Subcutaneous abdominal adipose tissue (tissue), 5 donors: ENCODE results near the gene ST3GAL3.

Source experiments
- H3K27ac ChIP-seq: one replicate; pipeline ENCODE4 v1.7.0; 2013; ENCODE audit warnings: low read depth, mild to moderate bottlenecking, inconsistent platforms, low read length, moderate library complexity
- H3K27me3 ChIP-seq, 5 donors: one replicate each; pipeline ENCODE4 v1.7.0; 2013; ENCODE audit warnings: low read length in 5 of 5, inconsistent platforms in 1 of 5; ENCODE audit not compliant: control insufficient read depth in 5 of 5, insufficient read depth in 4 of 5
- H3K36me3 ChIP-seq, 5 donors: one replicate each; pipeline ENCODE4 v1.7.0; 2013; ENCODE audit warnings: low read length in 5 of 5; ENCODE audit not compliant: control insufficient read depth in 5 of 5, insufficient read depth in 5 of 5
- H3K4me1 ChIP-seq, 5 donors: one replicate each; pipeline ENCODE4 v1.7.0; 2013; ENCODE audit warnings: low read length in 5 of 5, mild to moderate bottlenecking in 3 of 5, moderate library complexity in 1 of 5; ENCODE audit not compliant: control insufficient read depth in 5 of 5, insufficient read depth in 5 of 5
- H3K4me3 ChIP-seq, 5 donors: one replicate each; pipeline ENCODE4 v1.7.0; 2013; ENCODE audit warnings: low read length in 5 of 5, low read depth in 1 of 5
- H3K9ac ChIP-seq, 5 donors: one replicate each; pipeline ENCODE4 v1.7.0; 2013; ENCODE audit warnings: low read length in 5 of 5, mild to moderate bottlenecking in 4 of 5, moderate library complexity in 3 of 5
- H3K9me3 ChIP-seq, 5 donors: one replicate each; pipeline ENCODE4 v1.7.0; 2013; ENCODE audit warnings: low read length in 5 of 5; ENCODE audit not compliant: control insufficient read depth in 5 of 5
- donor health status: healthy.
- donor health status: healthy.
- donor health status: healthy.
- donor health status: healthy.
- donor health status: healthy.

Gene ST3GAL3

GRCh38 chr1:43867976-43868740 lies 160.8 kb downstream of the ST3GAL3 start:
- no peaks in the 10 kb centered on the region for H3K9me3 ChIP-seq
- peaks cover 0 to 2% (median 0%) of the 10 kb centered on the region in 5 donors for H3K36me3 ChIP-seq
- H3K27me3 ChIP-seq = no peaks in the 10 kb centered on the region
- peaks cover 0 to 10% (median 8%) of the 10 kb centered on the region in 5 donors for H3K4me1 ChIP-seq
- H3K9ac ChIP-seq = no peak overlapping the region
- H3K4me3 ChIP-seq = no peak overlapping the region
- peak overlapping the region; percentile 24 for H3K27ac ChIP-seq

GRCh38 chr1:43868741-43869067 lies 161.4 kb downstream of the ST3GAL3 start:
- H3K4me3 ChIP-seq = no peak overlapping the region
- no peaks in the 10 kb centered on the region for H3K9me3 ChIP-seq
- H3K27me3 ChIP-seq = no peaks in the 10 kb centered on the region
- peaks cover 0 to 10% (median 8%) of the 10 kb centered on the region in 5 donors for H3K4me1 ChIP-seq
- peak overlapping the region; percentile 24 for H3K27ac ChIP-seq
- no peaks in the 10 kb centered on the region for H3K36me3 ChIP-seq
- H3K9ac ChIP-seq = no peak overlapping the region

- Histone ChIP-seq H3K4me3 (no peak overlapping the region), H3K27ac (no peak overlapping the region), H3K9ac (no peak overlapping the region), H3K36me3 (no peaks in the 10 kb centered on the region), H3K27me3 (no peaks in the 10 kb centered on the region), H3K4me1 (peaks cover 0 to 10% (median 8%) of the 10 kb centered on the region in 5 donors), H3K9me3 (no peaks in the 10 kb centered on the region)
Observed at GRCh38 chr1:43870306-43870705, 163.0 kb downstream of the ST3GAL3 start.

GRCh38 chr1:43871181-43871910 lies 164.0 kb downstream of the ST3GAL3 start:
- H3K9me3 ChIP-seq = no peaks in the 10 kb centered on the region
- no peak overlapping the region for H3K4me3 ChIP-seq
- H3K4me1 ChIP-seq = peaks cover 0 to 10% (median 8%) of the 10 kb centered on the region in 5 donors

GRCh38 chr1:43872280-43872679 lies 164.9 kb downstream of the ST3GAL3 start:
- Histone ChIP-seq H3K4me3 (no peak overlapping the region), H3K27me3 (no peaks in the 10 kb centered on the region), H3K9me3 (no peaks in the 10 kb centered on the region), H3K4me1 (peaks cover 0 to 10% (median 8%) of the 10 kb centered on the region in 5 donors), H3K36me3 (no peaks in the 10 kb centered on the region), H3K9ac (no peak overlapping the region), H3K27ac (no peak overlapping the region)

More at GRCh38 chr1:43871181-43871910, 164.0 kb downstream of the ST3GAL3 start:
- no peak overlapping the region for H3K27ac ChIP-seq
- H3K9ac ChIP-seq = no peak overlapping the region
- no peaks in the 10 kb centered on the region for H3K36me3 ChIP-seq
- H3K27me3 ChIP-seq = no peaks in the 10 kb centered on the region

- no peak overlapping the region for H3K27ac ChIP-seq
- H3K4me1 ChIP-seq = peaks cover 0 to under 1% (median under 1%) of the 10 kb centered on the region in 5 donors
- no peak overlapping the region for H3K9ac ChIP-seq
- H3K9me3 ChIP-seq = no peaks in the 10 kb centered on the region
- H3K36me3 ChIP-seq = no peaks in the 10 kb centered on the region
- no peak overlapping the region for H3K4me3 ChIP-seq
- no peaks in the 10 kb centered on the region for H3K27me3 ChIP-seq
Observed at GRCh38 chr1:43873851-43874250, 166.5 kb downstream of the ST3GAL3 start.

GRCh38 chr1:43874716-43875115 lies 167.4 kb downstream of the ST3GAL3 start:
- H3K9me3 ChIP-seq = no peaks in the 10 kb centered on the region
- no peak overlapping the region for H3K9ac ChIP-seq
- H3K27ac ChIP-seq = no peak overlapping the region
- no peak overlapping the region for H3K4me3 ChIP-seq
- no peaks in the 10 kb centered on the region for H3K4me1 ChIP-seq
- no peaks in the 10 kb centered on the region for H3K27me3 ChIP-seq
- H3K36me3 ChIP-seq = peaks cover 0 to 6% (median 2%) of the 10 kb centered on the region in 5 donors

GRCh38 chr1:43875331-43875730 lies 168.0 kb downstream of the ST3GAL3 start:
- H3K27me3 ChIP-seq = no peaks in the 10 kb centered on the region
- H3K4me3 ChIP-seq = no peak overlapping the region
- no peaks in the 10 kb centered on the region for H3K4me1 ChIP-seq
- no peak overlapping the region for H3K9ac ChIP-seq
- H3K36me3 ChIP-seq = peaks cover 0 to 9% (median 8%) of the 10 kb centered on the region in 5 donors
- no peaks in the 10 kb centered on the region for H3K9me3 ChIP-seq
- H3K27ac ChIP-seq = no peak overlapping the region

GRCh38 chr1:43877101-43877500 lies 169.8 kb downstream of the ST3GAL3 start:
- Histone ChIP-seq H3K4me3 (no peak overlapping the region), H3K4me1 (no peaks in the 10 kb centered on the region), H3K9me3 (no peaks in the 10 kb centered on the region), H3K36me3 (peaks cover 0 to 23% (median 8%) of the 10 kb centered on the region in 5 donors), H3K27ac (no peak overlapping the region), H3K9ac (no peak overlapping the region), H3K27me3 (no peaks in the 10 kb centered on the region)

GRCh38 chr1:43878440-43878839 lies 171.1 kb downstream of the ST3GAL3 start:
- no peaks in the 10 kb centered on the region for H3K9me3 ChIP-seq
- H3K27ac ChIP-seq = no peak overlapping the region
- H3K27me3 ChIP-seq = no peaks in the 10 kb centered on the region
- H3K36me3 ChIP-seq = peaks cover 0 to 25% (median 8%) of the 10 kb centered on the region in 5 donors
- H3K4me3 ChIP-seq = no peak overlapping the region
- H3K4me1 ChIP-seq = no peaks in the 10 kb centered on the region
- H3K9ac ChIP-seq = no peak overlapping the region
